GM10266 (cell line): ENCODE results near the gene RGS3.

ENCODE experiments used
- DNase-seq: peaks from one replicate; pipeline ENCODE4 v3.0.0; 2012; ENCODE audit errors: extremely low spot score
- CTCF ChIP-seq: IDR thresholded peaks from 2 replicates; pipeline ENCODE4 v1.5.1; 2012; ENCODE audit warnings: mild to moderate bottlenecking, low read depth; ENCODE audit not compliant: control insufficient read depth, insufficient read depth; ENCODE audit errors: missing control alignments

The RGS3 gene

GRCh38 chr9:113481176-113481787 is 17.8 kb downstream of the RGS3 start:
- no peak for DNase-seq
- no peak for TF ChIP-seq CTCF

GRCh38 chr9:113482341-113482740 is 18.8 kb downstream of the RGS3 start:
- no peak for TF ChIP-seq CTCF
- DNase-seq, result no peak

GRCh38 chr9:113482991-113483675 is 19.6 kb downstream of the RGS3 start:
- no peak for DNase-seq
- no peak for TF ChIP-seq CTCF

GRCh38 chr9:113483676-113484257 is 20.2 kb downstream of the RGS3 start:
- DNase-seq, result no peak
- no peak for TF ChIP-seq CTCF

DNA sequence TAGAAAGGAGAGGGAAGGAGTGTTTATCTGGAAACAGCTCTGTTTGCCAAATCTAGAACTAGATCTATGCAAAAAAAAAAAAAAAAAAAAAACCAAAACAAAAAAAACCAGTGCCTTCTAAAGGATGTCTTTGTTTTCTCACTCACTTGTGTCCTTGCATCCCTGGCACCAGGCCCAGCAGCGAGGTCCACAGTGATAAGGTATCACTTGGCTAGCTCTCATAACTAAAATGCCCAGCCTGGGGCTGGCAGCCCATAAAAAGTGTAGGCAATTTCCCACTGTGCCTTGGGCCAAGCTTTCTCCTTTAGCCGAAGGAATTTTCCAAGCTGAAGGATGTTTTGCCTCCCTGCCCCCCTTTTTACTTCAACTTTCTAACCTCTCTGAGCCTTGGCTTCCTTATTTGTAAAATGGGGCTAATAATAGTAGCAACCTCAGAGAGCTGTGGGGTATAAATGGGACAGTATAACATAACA is 20.8 kb downstream of the RGS3 start:
- TF ChIP-seq CTCF, result no peak
- no peak for DNase-seq

- DNase-seq, result no peak
- no peak for TF ChIP-seq CTCF
Observed at GRCh38 chr9:113485761-113486115, 22.2 kb downstream of the RGS3 start.

DNA sequence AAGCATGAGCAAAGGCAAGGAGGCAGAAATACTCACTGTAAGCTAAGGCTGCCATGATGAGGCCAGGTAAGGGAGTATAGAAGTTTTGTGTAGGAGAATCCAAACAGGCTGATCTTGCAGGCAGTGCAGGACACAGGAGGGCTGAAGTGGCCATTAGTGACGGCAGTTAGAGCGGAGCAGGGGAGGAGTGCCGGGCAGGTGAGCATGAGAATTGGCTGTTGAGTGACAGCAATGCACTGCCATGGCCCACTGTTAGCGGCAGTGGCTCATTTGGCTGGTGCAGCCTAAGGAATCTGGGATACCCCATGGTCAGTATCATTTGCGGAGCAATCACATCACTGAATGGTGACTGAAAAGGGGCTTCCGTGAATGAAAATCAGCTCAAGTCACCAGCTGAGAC is 22.8 kb downstream of the RGS3 start:
- no peak for DNase-seq
- TF ChIP-seq CTCF, result no peak
